NCI-H1417 (cell line): Measurements from ENCODE around the gene PHAX.
"Not testable (repeated sequence)": the region's sequence is repeated elsewhere in the genome, so short reads cannot be mapped to it uniquely, and the experiment has no call there.

Experiments
- DNase-seq, 3 experiments: peaks; one replicate each; lab custom pipeline; 2025; lab: John Stamatoyannopoulos, UW

PHAX gene

GRCh38 chr5:126600631-126601511 is at the start of gene PHAX:
TSS of gene PHAX (plus strand) at chr5:126600947. CDS start at chr5:126600963, 16 bp downstream.
- peak; percentile 66 to 78 (median 66) for DNase-seq

- no peak for DNase-seq
Observed at GRCh38 chr5:126552614-126553013, 48.1 kb upstream of the PHAX start.

GRCh38 chr5:126555101-126555500 is 45.6 kb upstream of the PHAX start:
- not testable (repeated sequence) for DNase-seq

GRCh38 chr5:126561908-126562307 is 38.8 kb upstream of the PHAX start:
- DNase-seq: no peak

GRCh38 chr5:126562823-126563222 is 37.9 kb upstream of the PHAX start:
- no peak for DNase-seq

- DNase-seq: peak in 1 of 3 experiments; percentile 58
Observed at GRCh38 chr5:126568206-126568755, 32.5 kb upstream of the PHAX start.

- no peak for DNase-seq
Observed at GRCh38 chr5:126575644-126576043, 25.1 kb upstream of the PHAX start.

- DNase-seq: no peak
Observed at GRCh38 chr5:126576974-126577373, 23.8 kb upstream of the PHAX start.

GRCh38 chr5:126577415-126577814 is 23.3 kb upstream of the PHAX start:
- no peak for DNase-seq

GRCh38 chr5:126579716-126580115 is 21.0 kb upstream of the PHAX start:
- no peak for DNase-seq

GRCh38 chr5:126583761-126584160 is 17.0 kb upstream of the PHAX start:
- no peak for DNase-seq

GRCh38 chr5:126587551-126588390 is 13.0 kb upstream of the PHAX start:
- no peak for DNase-seq

GRCh38 chr5:126589536-126590297 is 11.0 kb upstream of the PHAX start:
- DNase-seq: no peak

GRCh38 chr5:126591549-126591948 is 9.2 kb upstream of the PHAX start:
- no peak for DNase-seq

GRCh38 chr5:126594748-126595485 is 5.8 kb upstream of the PHAX start, which contains the start of gene ALDH7A1:
TSS of gene ALDH7A1 (minus strand) at chr5:126595219. CDS start at chr5:126595198, 21 bp downstream.
- peak in 1 of 3 experiments; percentile 87 for DNase-seq

GRCh38 chr5:126595486-126596083 is 5.2 kb upstream of the PHAX start:
- DNase-seq: no peak

GRCh38 chr5:126597156-126597555 is 3.6 kb upstream of the PHAX start:
- no peak for DNase-seq

- no peak for DNase-seq
Observed at GRCh38 chr5:126599499-126599898, 1.2 kb upstream of the PHAX start.

- not testable (repeated sequence) for DNase-seq
Observed at GRCh38 chr5:126599971-126600630, 646 bp upstream of the PHAX start.

- no peak for DNase-seq
Observed at GRCh38 chr5:126603402-126603991, 2.8 kb downstream of the PHAX start.
